PC-9 (cell line): ENCODE data around the gene GHR. TPM values are rescaled to one million over a fixed set of nuclear protein-coding genes. Genes with fewer than 3 reads are reported as not detected.

ENCODE experiments used
- BruUV-seq: library from RNA; stranded (reverse); fragments of 400-500 nt; replicated peaks from 2 replicates; lab custom pipeline; 2021; lab: Mats Ljungman, UMichigan
- CTCF ChIA-PET: fragments of 300-600 bp; sonication (Branson Sonifier 250); formaldehyde crosslinking; loops from one replicate; lab custom pipeline; 2022; ENCODE audit warnings: antibody characterized with exemption; lab: Charles Lee
- POLR2A ChIA-PET: fragments of 300-600 bp; sonication (Branson Sonifier 250); formaldehyde crosslinking; loops from one replicate; lab custom pipeline; 2022; ENCODE audit warnings: antibody characterized with exemption; ENCODE audit not compliant: unreplicated experiment; lab: Charles Lee
- DNase-seq, 2 experiments: peaks; one replicate each; pipeline versions ENCODE4 v3.0.0 to v3.0.0-alpha.2; 2015 to 2022; ENCODE audit warnings: mixed read lengths in 1 of 2
- H2AFZ ChIP-seq: fragments of 200-600 bp; sonication (generic); 2 replicates; pipeline ENCODE4 v1.8.1; 2017; ENCODE audit warnings: antibody characterized with exemption
- H3F3A ChIP-seq: fragments of 200-600 bp; sonication (generic); 2 replicates; pipeline ENCODE4 v1.8.1; 2017; ENCODE audit warnings: antibody characterized with exemption, mild to moderate bottlenecking, low read depth; ENCODE audit not compliant: insufficient read depth
- H3K27ac ChIP-seq: fragments of 200-600 bp; sonication (generic); 2 replicates; pipeline ENCODE4 v1.6.1; 2016; ENCODE audit warnings: mixed run types
- H3K27me3 ChIP-seq: fragments of 200-600 bp; sonication (generic); 2 replicates; pipeline ENCODE4 v1.6.1; 2016; ENCODE audit warnings: low read depth, mixed run types; ENCODE audit not compliant: insufficient read depth
- H3K36me3 ChIP-seq: fragments of 200-600 bp; sonication (generic); 2 replicates; pipeline ENCODE4 v1.6.1; 2016; ENCODE audit warnings: low read depth, mixed run types
- H3K4me1 ChIP-seq: fragments of 200-600 bp; sonication (generic); replicated peaks from 2 replicates; pipeline ENCODE4 v1.6.1; 2016; ENCODE audit warnings: mixed run types; ENCODE audit not compliant: insufficient read depth
- H3K4me2 ChIP-seq: fragments of 200-600 bp; sonication (generic); 2 replicates; pipeline ENCODE4 v1.6.1; 2017; ENCODE audit warnings: mixed run types
- H3K4me3 ChIP-seq: fragments of 200-600 bp; sonication (generic); 2 replicates; pipeline ENCODE4 v1.6.1; 2016; ENCODE audit warnings: mixed run types
- H3K79me2 ChIP-seq: fragments of 200-600 bp; sonication (generic); 2 replicates; pipeline ENCODE4 v1.6.1; 2017; ENCODE audit warnings: low read depth, mixed run types
- H3K9me2 ChIP-seq: fragments of 200-600 bp; sonication (generic); 2 replicates; pipeline ENCODE4 v1.8.1; 2017; ENCODE audit warnings: mild to moderate bottlenecking; ENCODE audit not compliant: insufficient read depth
- H3K9me3 ChIP-seq: fragments of 200-600 bp; sonication (generic); 2 replicates; pipeline ENCODE4 v1.8.1; 2016; ENCODE audit warnings: low read depth; ENCODE audit not compliant: insufficient read depth
- H4K20me1 ChIP-seq: fragments of 200-600 bp; sonication (generic); 2 replicates; pipeline ENCODE4 v1.8.1; 2017; ENCODE audit not compliant: insufficient read depth
- EZH2 ChIP-seq: fragments of 200-600 bp; sonication (generic); IDR thresholded peaks from 2 replicates; pipeline ENCODE4 v1.8.0; 2017; ENCODE audit warnings: antibody characterized with exemption, low read depth
- intact Hi-C: fragments of 100-400 bp; cut with micrococcal nuclease; formaldehyde crosslinking; loops from one replicate; pipeline ENCODE4 v1.10.0; 2022; ENCODE audit not compliant: unreplicated experiment
- total RNA-seq: library from RNA; stranded (reverse); gene quantifications from 2 replicates; pipeline ENCODE4 v1.2.3, GENCODE V29; 2021
- TF ChIP-seq, protein P1 (sequence below): fragments of 200-600 bp; sonication (generic); conservative IDR thresholded peaks from 2 replicates; pipeline ENCODE4 v1.6.1; 2017; ENCODE audit warnings: mixed run types, antibody characterized with exemption, mild to moderate bottlenecking, moderate library complexity

The GHR gene
- total RNA-seq, 1 experiment from 2014 or later, result not detected

DNA sequence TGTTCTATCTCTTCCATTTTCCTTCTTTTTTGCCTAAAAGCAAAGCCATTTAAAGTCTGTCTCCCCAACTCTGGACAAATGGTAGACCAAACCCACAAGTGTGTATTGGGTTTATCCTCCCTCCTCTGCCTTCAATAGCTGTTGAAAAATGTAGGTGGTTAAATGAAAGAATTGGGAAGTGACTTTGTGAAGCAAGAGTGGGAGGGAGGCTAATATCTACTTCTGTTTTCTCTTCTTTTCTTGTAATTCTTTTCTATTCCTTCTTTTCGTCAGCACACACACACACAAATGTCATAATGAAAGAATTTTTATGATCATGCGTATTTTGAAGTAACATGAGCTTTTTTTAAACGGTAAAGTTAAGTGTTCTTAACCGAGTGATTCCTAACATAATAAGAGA, 337.2 kb downstream of the GHR start:
- H3F3A ChIP-seq, result no peaks in the 10 kb centered on the region
- ChIA-PET POLR2A (no interaction called here), CTCF (no interaction called here)
- H3K27me3 ChIP-seq, result no peaks in the 10 kb centered on the region
- BruUV-seq, result no TSS peak
- H2AFZ ChIP-seq, result no peak overlapping the region
- H3K36me3 ChIP-seq, result no peaks in the 10 kb centered on the region
- no peak overlapping the region for H3K4me3 ChIP-seq
- no peaks in the 10 kb centered on the region for H4K20me1 ChIP-seq
- DNase-seq, result no peak
- no peak overlapping the region for H3K4me2 ChIP-seq
- intact Hi-C loops, result no loop called here
- H3K9me3 ChIP-seq, result no peaks in the 10 kb centered on the region
- TF ChIP-seq EZH2, result no peak
- TF ChIP-seq, protein P1, sequence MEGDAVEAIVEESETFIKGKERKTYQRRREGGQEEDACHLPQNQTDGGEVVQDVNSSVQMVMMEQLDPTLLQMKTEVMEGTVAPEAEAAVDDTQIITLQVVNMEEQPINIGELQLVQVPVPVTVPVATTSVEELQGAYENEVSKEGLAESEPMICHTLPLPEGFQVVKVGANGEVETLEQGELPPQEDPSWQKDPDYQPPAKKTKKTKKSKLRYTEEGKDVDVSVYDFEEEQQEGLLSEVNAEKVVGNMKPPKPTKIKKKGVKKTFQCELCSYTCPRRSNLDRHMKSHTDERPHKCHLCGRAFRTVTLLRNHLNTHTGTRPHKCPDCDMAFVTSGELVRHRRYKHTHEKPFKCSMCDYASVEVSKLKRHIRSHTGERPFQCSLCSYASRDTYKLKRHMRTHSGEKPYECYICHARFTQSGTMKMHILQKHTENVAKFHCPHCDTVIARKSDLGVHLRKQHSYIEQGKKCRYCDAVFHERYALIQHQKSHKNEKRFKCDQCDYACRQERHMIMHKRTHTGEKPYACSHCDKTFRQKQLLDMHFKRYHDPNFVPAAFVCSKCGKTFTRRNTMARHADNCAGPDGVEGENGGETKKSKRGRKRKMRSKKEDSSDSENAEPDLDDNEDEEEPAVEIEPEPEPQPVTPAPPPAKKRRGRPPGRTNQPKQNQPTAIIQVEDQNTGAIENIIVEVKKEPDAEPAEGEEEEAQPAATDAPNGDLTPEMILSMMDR, result no peak
- H3K9me2 ChIP-seq, result 0 out of 2 replicates have a peak, but pooled peaks cover 4% of the 10 kb centered on the region
- no peaks in the 10 kb centered on the region for H3K79me2 ChIP-seq
- no peaks in the 10 kb centered on the region for H3K4me1 ChIP-seq
- no peak overlapping the region for H3K27ac ChIP-seq

DNA sequence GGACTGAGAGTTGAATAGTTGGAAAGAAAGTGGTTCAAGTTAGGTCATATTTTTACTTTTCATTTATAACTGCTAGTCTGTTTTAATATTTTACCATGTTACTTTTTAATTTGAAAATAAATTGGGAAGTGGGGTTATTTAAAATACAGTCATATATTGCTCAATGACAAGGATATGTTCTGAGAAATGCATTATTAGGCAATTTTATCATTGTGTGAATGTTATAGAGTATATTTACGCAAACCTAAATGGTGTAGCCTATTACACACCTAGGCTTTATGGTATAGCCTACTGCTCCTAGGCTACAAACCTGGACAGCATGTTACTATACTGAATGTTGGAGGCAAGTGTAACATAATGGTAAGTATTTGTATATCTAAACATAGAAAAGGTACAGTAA, 338.6 kb downstream of the GHR start:
- TF ChIP-seq EZH2, result no peak
- TF ChIP-seq, protein P1, result no peak
- no peaks in the 10 kb centered on the region for H4K20me1 ChIP-seq
- CTCF ChIA-PET, result no interaction called here
- DNase-seq, result no peak
- H3K79me2 ChIP-seq, result no peaks in the 10 kb centered on the region
- POLR2A ChIA-PET, result no interaction called here
- no peaks in the 10 kb centered on the region for H3K36me3 ChIP-seq
- no peaks in the 10 kb centered on the region for H3F3A ChIP-seq
- no peaks in the 10 kb centered on the region for H3K4me1 ChIP-seq
- no peaks in the 10 kb centered on the region for H3K9me3 ChIP-seq
- no peak overlapping the region for H3K4me2 ChIP-seq
- H3K4me3 ChIP-seq, result no peak overlapping the region
- intact Hi-C loops, result no loop called here
- no peaks in the 10 kb centered on the region for H3K27me3 ChIP-seq
- H2AFZ ChIP-seq, result no peak overlapping the region
- no peak overlapping the region for H3K27ac ChIP-seq
- no TSS peak for BruUV-seq
- H3K9me2 ChIP-seq, result 0 out of 2 replicates have a peak, but pooled peaks cover 4% of the 10 kb centered on the region

GRCh38 chr5:42767491-42768105, 344.4 kb downstream of the GHR start:
- H3F3A ChIP-seq, result peaks cover 2% of the 10 kb centered on the region; the same call in 1 of the 2 replicates
- CTCF ChIA-PET, result interaction anchor here (0.6 to 1.1 kb wide), 4 partner anchors 122 to 957 kb away, joined by 3 to 6 read pairs (median 4); no protein-coding TSS in a partner anchor
- no peaks in the 10 kb centered on the region for H4K20me1 ChIP-seq
- no peaks in the 10 kb centered on the region for H3K36me3 ChIP-seq
- no peak for DNase-seq
- H3K4me1 ChIP-seq, result peaks cover 1% of the 10 kb centered on the region; the same call in 1 of the 2 replicates
- no peak overlapping the region for H2AFZ ChIP-seq
- H3K4me3 ChIP-seq, result no peak overlapping the region
- no TSS peak for BruUV-seq
- no peak overlapping the region for H3K27ac ChIP-seq
- TF ChIP-seq EZH2, result no peak
- TF ChIP-seq, protein P1, result peak; percentile 86
- H3K9me2 ChIP-seq, result no peaks in the 10 kb centered on the region
- H3K27me3 ChIP-seq, result no peaks in the 10 kb centered on the region
- intact Hi-C loops, result loop anchor here (1.0 kb wide), 3 partner anchors 122 to 911 kb away; no protein-coding TSS in a partner anchor
- no peaks in the 10 kb centered on the region for H3K79me2 ChIP-seq
- POLR2A ChIA-PET, result interaction anchor here (0.7 kb wide), 1 partner anchor 626 kb away, joined by 6 read pairs; no protein-coding TSS in a partner anchor
- no peak overlapping the region for H3K4me2 ChIP-seq
- H3K9me3 ChIP-seq, result peaks cover 3% of the 10 kb centered on the region; the same call in 1 of the 2 replicates
